Left lung (tissue), 10 donors: Measurements from ENCODE around the gene CNTLN. TPM values are rescaled to one million over a fixed set of nuclear protein-coding genes. Genes with fewer than 3 reads are reported as not detected.
"Not testable (repeated sequence)": the region's sequence is repeated elsewhere in the genome, so short reads cannot be mapped to it uniquely, and the experiment has no call there.

ENCODE experiments used
- ATAC-seq: fragments of 200-7000 bp; cut with Tn5 transposase; one replicate; pipeline ENCODE4 v1.9.1; 2020; ENCODE audit warnings: moderate library complexity
- DNase-seq, 4 donors: peaks; one replicate each; pipeline ENCODE4 v3.0.0-alpha.2; 2013 to 2020
- H3K27ac ChIP-seq, 2 donors: fragments of 200-600 bp; sonication (generic) in 1 of 2; one replicate each; pipeline versions ENCODE4 v1.5.0 to v1.8.0; 2020 to 2021
- H3K27me3 ChIP-seq, 2 donors: fragments of 200-600 bp; sonication (generic) in 1 of 2; one replicate each; pipeline versions ENCODE4 v1.5.0 to v1.8.0; 2020 to 2021
- H3K36me3 ChIP-seq, 2 donors: fragments of 200-600 bp; sonication (generic) in 1 of 2; one replicate each; pipeline versions ENCODE4 v1.5.0 to v1.8.0; 2020 to 2021
- H3K4me1 ChIP-seq, 2 donors: fragments of 200-600 bp; one replicate each; pipeline ENCODE4 v1.8.0; 2021
- H3K4me3 ChIP-seq, 2 donors: fragments of 200-600 bp; sonication (generic) in 1 of 2; one replicate each; pipeline versions ENCODE4 v1.5.0 to v1.8.0; 2020 to 2021; ENCODE audit warnings: mild to moderate bottlenecking in 1 of 2
- H3K9me3 ChIP-seq, 2 donors: fragments of 200-600 bp; sonication (generic) in 1 of 2; one replicate each; pipeline versions ENCODE4 v1.5.0 to v1.8.0; 2020 to 2021
- intact Hi-C, 2 donors: fragments of 100-400 bp; cut with DNase I; formaldehyde crosslinking; loops; one replicate each; pipeline versions ENCODE4 v1.11.2 to v1.14.2; 2022
- polyA plus RNA-seq, 6 donors: library from polyadenylated mRNA; unstranded; fragments of 120-200 nt; gene quantifications; one replicate each; pipeline ENCODE4 v1.2.1, GENCODE V29; 2013; ENCODE audit not compliant: insufficient read length in 6 of 6
- total RNA-seq, 2 donors: library from RNA; stranded (reverse); fragmentation: NEBNext Ultra II Directional; extraction: Animal tissue kit (Norgen Biotek cat#: 25700); gene quantifications; one replicate each; pipeline ENCODE4 v1.2.1, GENCODE V29; 2021
- TF ChIP-seq, protein P1 (sequence below), 2 donors: fragments of 200-600 bp; sonication (generic) in 1 of 2; IDR thresholded peaks; one replicate each; pipeline versions ENCODE4 v1.5.0 to v1.8.0; 2021; ENCODE audit warnings: antibody characterized with exemption in 2 of 2
- donor health status: DM: no; HTN: yes; CAD: no.
- donor health status: DM: no; HTN: no; CAD: no.

CNTLN gene
- total and polyA plus RNA-seq, 8 donors: 5.2 to 25.2 (median 18.5) TPM

DNA sequence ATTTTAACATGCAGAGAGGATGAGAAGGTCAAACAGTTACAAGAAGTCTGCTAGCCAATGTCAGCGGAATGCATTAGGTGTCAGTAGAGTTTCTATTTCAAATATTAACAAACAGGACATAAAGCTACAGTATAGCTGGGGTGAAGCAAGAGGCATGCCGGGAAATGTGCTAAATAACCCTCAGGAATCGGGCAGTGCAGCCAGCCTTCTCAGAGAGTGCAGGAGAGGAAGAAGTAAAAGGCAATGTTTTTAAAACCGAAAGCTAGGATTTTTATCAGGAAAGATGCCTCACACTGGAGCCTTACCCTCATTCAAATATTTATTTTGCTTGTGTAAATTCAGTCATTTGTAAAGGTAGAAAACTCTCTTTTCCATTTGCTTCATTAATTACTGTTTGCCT, 384.9 kb downstream of the CNTLN start:
- ATAC-seq (peak; percentile 70), DNase-seq (peak in 1 of 4 donors; percentile 29)
- H3K36me3 ChIP-seq: no peaks in the 10 kb centered on the region
- intact Hi-C loops: no loop called here
- no peak overlapping the region for H3K27ac ChIP-seq
- no peak overlapping the region for H3K4me3 ChIP-seq
- peaks cover 0 to 3% of the 10 kb centered on the region in 2 donors for H3K4me1 ChIP-seq
- TF ChIP-seq, protein P1, sequence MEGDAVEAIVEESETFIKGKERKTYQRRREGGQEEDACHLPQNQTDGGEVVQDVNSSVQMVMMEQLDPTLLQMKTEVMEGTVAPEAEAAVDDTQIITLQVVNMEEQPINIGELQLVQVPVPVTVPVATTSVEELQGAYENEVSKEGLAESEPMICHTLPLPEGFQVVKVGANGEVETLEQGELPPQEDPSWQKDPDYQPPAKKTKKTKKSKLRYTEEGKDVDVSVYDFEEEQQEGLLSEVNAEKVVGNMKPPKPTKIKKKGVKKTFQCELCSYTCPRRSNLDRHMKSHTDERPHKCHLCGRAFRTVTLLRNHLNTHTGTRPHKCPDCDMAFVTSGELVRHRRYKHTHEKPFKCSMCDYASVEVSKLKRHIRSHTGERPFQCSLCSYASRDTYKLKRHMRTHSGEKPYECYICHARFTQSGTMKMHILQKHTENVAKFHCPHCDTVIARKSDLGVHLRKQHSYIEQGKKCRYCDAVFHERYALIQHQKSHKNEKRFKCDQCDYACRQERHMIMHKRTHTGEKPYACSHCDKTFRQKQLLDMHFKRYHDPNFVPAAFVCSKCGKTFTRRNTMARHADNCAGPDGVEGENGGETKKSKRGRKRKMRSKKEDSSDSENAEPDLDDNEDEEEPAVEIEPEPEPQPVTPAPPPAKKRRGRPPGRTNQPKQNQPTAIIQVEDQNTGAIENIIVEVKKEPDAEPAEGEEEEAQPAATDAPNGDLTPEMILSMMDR (IDR thresholded peaks at IDR 0.05): no peak
- H3K9me3 ChIP-seq: no peaks in the 10 kb centered on the region
- no peaks in the 10 kb centered on the region for H3K27me3 ChIP-seq

DNA sequence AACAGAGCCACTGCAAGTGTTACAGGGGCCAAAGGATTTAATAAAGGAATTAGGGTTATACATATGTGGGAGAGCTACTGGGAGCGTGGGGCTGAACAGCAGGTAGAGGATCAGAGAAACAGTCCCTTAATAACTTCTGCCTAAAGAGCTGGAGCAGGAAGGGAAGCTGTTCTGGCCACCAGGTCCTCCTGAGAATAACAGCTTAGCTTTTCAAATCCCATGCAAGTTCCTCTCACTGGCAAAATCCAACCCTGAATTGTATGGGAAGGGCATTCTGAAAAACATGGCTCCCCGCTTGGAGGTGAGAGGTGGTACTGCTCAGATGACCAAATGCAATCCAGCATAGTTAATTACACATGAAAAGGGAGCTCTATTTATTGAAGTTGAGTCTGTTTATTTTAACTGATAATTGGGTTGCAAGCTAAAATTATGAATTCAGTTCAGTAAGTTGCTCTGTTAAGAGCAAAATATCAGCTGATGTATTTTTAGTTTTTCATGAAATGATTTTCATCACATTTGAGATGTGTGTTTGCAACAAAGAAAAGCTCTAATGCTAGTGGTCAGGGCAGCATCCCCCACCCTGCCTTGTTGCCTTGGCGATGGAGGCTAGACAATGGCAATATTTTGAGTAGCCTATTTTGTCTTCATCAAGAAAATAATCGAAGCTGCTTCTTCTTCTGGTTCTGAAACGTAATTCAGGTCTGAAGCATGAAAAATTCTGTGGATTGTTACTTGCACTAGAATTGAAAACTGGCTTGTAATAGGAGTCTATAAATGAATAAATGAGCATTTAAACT, 385.6 kb downstream of the CNTLN start:
- H3K9me3 ChIP-seq: no peaks in the 10 kb centered on the region
- no peak overlapping the region for H3K27ac ChIP-seq
- H3K4me1 ChIP-seq: peaks cover 0 to 3% of the 10 kb centered on the region in 2 donors
- ATAC-seq (peak; percentile 22), DNase-seq (no peak)
- intact Hi-C loops: no loop called here
- H3K27me3 ChIP-seq: no peaks in the 10 kb centered on the region
- no peaks in the 10 kb centered on the region for H3K36me3 ChIP-seq
- H3K4me3 ChIP-seq: no peak overlapping the region
- TF ChIP-seq, protein P1 (IDR thresholded peaks at IDR 0.05): no peak

- Histone ChIP-seq H3K9me3 (no peaks in the 10 kb centered on the region), H3K27me3 (no peaks in the 10 kb centered on the region), H3K4me1 (peaks cover 0 to 3% of the 10 kb centered on the region in 2 donors), H3K27ac (no peak overlapping the region), H3K4me3 (no peak overlapping the region), H3K36me3 (no peaks in the 10 kb centered on the region)
- ATAC-seq (no peak), DNase-seq (no peak)
- TF ChIP-seq, protein P1 (IDR thresholded peaks at IDR 0.05): no peak
- intact Hi-C loops: no loop called here
Observed at GRCh38 chr9:17521100-17521855, 386.4 kb downstream of the CNTLN start.

GRCh38 chr9:17526726-17527125, 391.9 kb downstream of the CNTLN start:
- H3K4me3 ChIP-seq, H3K36me3 ChIP-seq, ATAC-seq, H3K9me3 ChIP-seq, DNase-seq, intact Hi-C loops, H3K27ac ChIP-seq, H3K4me1 ChIP-seq, H3K27me3 ChIP-seq: not testable (repeated sequence)

GRCh38 chr9:17528859-17529258, 394.0 kb downstream of the CNTLN start:
- DNase-seq: no peak

More at GRCh38 chr9:17528859-17529258, 394.0 kb downstream of the CNTLN start:
- Histone ChIP-seq H3K36me3 (no peaks in the 10 kb centered on the region), H3K4me3 (no peak overlapping the region), H3K4me1 (no peaks in the 10 kb centered on the region), H3K27ac (no peak overlapping the region), H3K27me3 (no peaks in the 10 kb centered on the region), H3K9me3 (no peaks in the 10 kb centered on the region)
- TF ChIP-seq, protein P1 (IDR thresholded peaks at IDR 0.05): no peak
- ATAC-seq: no peak
- intact Hi-C loops: no loop called here
